Gastroesophageal sphincter (tissue), 3 donors: ENCODE measurements around the gene KRTAP10-9.

Experiments used
- EP300 ChIP-seq: sonication (generic); formaldehyde crosslinking; IDR thresholded peaks from one replicate; pipeline ENCODE4 v1.6.1; 2017; ENCODE audit warnings: antibody characterized with exemption, mild to moderate bottlenecking
- POLR2A ChIP-seq, 2 donors: fragments of 450-650 bp; IDR thresholded peaks; one replicate each; pipeline ENCODE4 v1.6.1; 2017; ENCODE audit warnings: antibody characterized with exemption in 2 of 2, mild to moderate bottlenecking in 2 of 2, moderate library complexity in 1 of 2
- TF ChIP-seq, protein P1 (sequence below), 4 experiments: fragments of 200-600 bp in 2 of 4; fragments of 450-650 bp in 2 of 4; sonication (generic) in 1 of 4; IDR thresholded peaks; one replicate each; pipeline ENCODE4 v1.5.1; 2017 to 2019; ENCODE audit warnings: antibody characterized with exemption in 4 of 4, mild to moderate bottlenecking in 2 of 4, moderate library complexity in 2 of 4

DNA sequence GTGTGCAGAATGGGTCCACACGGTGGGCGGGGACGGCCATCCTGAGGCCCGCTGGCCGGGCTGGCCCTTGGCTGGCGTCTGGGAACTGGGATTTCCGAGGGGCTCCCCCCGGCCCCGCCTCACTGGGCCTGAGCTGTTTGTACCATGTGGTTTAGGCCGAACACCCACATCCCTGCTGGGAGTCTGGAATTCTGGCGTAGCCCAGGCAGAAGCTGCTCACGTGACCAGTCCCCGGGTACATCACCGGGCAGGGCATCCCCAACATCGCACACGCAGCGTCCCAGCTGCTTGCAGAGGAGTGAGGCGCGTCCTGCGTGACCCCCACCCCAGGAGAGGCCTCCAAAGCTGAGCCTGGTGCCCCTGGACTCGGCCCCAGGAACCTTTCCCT lies 24.4 kb upstream of the KRTAP10-9 start:
- TF ChIP-seq POLR2A (IDR thresholded peaks at IDR 0.05) (no peak), EP300 (no peak)
- TF ChIP-seq, protein P1, sequence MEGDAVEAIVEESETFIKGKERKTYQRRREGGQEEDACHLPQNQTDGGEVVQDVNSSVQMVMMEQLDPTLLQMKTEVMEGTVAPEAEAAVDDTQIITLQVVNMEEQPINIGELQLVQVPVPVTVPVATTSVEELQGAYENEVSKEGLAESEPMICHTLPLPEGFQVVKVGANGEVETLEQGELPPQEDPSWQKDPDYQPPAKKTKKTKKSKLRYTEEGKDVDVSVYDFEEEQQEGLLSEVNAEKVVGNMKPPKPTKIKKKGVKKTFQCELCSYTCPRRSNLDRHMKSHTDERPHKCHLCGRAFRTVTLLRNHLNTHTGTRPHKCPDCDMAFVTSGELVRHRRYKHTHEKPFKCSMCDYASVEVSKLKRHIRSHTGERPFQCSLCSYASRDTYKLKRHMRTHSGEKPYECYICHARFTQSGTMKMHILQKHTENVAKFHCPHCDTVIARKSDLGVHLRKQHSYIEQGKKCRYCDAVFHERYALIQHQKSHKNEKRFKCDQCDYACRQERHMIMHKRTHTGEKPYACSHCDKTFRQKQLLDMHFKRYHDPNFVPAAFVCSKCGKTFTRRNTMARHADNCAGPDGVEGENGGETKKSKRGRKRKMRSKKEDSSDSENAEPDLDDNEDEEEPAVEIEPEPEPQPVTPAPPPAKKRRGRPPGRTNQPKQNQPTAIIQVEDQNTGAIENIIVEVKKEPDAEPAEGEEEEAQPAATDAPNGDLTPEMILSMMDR (IDR thresholded peaks at IDR 0.05): no peak
